SU-DHL-6 (cell line): ENCODE results near the gene GNPNAT1.

Experiments used
- EZH2phosphoT487 ChIP-seq: fragments of 200-600 bp; sonication (generic), shearing (Covaris generic); conservative IDR thresholded peaks from 2 replicates; pipeline ENCODE4 v1.6.1; 2018; ENCODE audit warnings: mild to moderate bottlenecking, antibody characterized with exemption, low read length, moderate library complexity, mixed read lengths
- TF ChIP-seq, protein P1 (sequence below): fragments of 200-600 bp; sonication (generic); IDR thresholded peaks from one replicate; pipeline ENCODE4 v1.5.1; 2017; ENCODE audit warnings: antibody characterized with exemption, mild to moderate bottlenecking, low read length, moderate library complexity; ENCODE audit not compliant: insufficient read depth, poor library complexity, severe bottlenecking

DNA sequence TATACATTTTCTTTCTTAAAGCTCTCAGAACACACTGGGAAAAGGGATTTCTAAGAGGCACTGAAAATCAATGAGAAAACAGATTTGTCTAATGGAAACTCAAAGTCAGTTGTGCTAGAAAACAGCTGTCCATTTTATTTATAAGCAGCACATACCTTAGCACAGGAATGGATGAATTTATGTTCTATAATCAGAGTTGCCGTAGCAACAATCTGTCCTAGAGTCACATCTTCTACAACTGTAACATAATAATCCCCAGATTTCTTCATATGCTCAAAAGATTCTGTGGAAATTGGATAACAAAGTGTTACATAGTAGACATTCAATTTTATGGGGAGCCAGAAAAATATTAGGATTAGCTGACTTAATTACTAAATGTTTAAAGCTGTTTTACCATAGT lies 9.8 kb downstream of the GNPNAT1 start:
- TF ChIP-seq, protein P1, sequence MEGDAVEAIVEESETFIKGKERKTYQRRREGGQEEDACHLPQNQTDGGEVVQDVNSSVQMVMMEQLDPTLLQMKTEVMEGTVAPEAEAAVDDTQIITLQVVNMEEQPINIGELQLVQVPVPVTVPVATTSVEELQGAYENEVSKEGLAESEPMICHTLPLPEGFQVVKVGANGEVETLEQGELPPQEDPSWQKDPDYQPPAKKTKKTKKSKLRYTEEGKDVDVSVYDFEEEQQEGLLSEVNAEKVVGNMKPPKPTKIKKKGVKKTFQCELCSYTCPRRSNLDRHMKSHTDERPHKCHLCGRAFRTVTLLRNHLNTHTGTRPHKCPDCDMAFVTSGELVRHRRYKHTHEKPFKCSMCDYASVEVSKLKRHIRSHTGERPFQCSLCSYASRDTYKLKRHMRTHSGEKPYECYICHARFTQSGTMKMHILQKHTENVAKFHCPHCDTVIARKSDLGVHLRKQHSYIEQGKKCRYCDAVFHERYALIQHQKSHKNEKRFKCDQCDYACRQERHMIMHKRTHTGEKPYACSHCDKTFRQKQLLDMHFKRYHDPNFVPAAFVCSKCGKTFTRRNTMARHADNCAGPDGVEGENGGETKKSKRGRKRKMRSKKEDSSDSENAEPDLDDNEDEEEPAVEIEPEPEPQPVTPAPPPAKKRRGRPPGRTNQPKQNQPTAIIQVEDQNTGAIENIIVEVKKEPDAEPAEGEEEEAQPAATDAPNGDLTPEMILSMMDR = no peak
- TF ChIP-seq EZH2phosphoT487 = no peak
